ENCODE measurements around the gene PUM2.
A peak's percentile ranks its signal among the peaks of the same experiment; 100 is the strongest.
"Not testable (repeated sequence)": the region's sequence is repeated elsewhere in the genome, so short reads cannot be mapped to it uniquely, and the experiment has no call there.

The PUM2 gene

DNA sequence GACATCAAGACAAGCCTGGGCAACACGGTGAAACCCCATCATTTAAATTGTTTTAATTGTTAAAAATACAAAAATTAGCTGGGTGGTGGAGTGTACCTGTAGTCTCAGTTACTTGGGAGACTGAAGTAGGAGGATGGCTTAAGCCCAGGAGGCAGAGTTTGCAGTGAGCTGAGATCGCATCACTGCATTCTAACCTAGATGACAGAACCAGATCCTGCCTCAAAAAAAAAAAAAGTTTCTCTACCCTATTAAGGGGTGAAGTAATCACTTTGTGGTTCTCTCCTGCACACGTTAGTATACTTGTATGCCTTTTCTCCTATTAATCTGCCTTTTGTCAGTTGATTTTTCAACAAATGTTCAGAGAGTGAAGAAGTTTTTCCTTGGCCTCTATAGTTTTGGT, 18.1 kb upstream of the PUM2 start:
- no peak for DNase-seq (ENCODE audit: low spot score)

DNA sequence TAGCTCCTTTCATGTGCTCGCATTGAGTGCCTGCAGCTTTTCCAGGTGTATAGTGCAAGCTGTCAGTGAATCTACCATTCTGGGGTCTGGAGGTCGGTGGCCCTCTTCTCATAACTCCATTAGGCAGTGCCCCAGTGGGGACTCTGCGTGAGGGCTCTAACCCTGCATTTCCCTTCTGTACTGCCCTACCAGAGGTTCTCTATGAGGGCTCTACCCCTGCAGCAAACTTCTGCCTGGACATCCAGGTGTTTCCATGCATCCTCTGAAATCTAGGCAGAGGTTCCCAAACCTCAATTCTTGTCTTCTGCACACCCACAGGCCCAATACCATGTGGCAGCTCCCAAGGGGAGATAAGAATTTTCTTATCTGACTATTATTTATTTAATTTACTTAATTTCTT, 17.3 kb upstream of the PUM2 start:
- not testable (repeated sequence) for DNase-seq (ENCODE audit: low spot score)

DNA sequence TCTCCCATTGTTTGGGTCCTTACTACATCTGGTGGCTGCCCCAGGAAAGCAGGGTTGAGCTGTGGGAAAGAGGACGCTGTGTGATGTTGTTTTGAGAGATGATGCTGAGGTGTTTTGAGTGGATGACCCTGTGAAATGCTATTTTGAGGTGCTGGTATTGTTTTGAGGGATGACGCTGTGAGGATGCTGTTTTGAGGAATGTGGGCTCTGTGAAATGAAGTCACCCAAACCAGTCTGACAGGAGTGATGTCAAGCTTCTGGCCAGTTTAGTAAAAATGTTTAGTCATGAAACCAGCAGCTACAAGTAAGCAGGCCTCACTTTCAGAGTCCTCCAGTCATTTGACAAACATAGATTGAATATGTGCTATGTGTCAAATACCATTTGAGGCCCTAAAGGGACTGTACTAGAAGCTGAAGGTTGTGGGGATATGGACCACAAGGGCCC, 16.1 kb upstream of the PUM2 start:
- DNase-seq (ENCODE audit: low spot score): no peak

DNA sequence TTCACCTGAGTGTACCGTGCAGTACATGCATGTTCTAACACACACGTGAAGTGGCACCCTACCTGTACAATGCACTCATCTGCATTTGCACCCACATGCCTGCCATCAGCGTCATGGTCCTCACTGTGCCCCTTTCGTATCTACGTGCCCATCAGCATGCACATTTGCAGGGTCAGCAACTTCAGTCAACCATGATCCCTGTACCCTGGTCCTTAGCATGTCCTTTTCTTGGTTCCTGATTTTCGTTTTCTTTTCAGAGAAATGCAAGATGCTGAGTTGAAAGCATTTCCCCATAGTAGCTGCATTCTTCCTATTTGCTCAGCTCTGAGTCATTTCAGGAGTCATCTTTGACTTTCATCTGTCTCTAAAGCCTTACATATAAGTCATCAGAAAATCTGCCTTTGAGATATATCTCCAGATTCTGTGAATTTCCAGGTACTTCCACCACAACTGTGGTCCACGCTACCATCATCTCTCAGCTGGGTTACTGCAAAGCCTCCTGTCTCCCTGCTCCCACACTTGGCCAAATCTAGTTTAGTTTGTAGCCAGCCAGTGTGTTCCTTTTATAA, 14.7 kb upstream of the PUM2 start:
- DNase-seq (ENCODE audit: low spot score): no peak

DNA sequence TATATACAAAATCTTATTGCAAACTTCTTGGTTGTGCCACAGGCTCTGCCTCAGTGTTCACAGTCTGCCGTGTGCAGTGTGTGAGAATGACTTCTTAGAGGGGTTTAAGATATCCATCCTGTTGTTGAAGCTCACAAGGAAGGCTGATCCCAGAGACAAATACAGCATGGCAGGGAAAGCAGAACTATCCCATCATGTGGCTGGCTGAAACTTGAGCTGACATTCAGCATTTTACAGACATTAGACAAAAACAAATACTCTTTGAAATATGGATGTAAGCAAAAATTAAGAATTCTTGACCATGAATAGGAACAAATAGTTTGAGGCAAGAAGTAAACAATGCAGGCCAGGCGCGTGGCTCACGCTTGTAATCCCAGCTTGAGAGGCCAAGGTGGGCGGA, 12.9 kb upstream of the PUM2 start:
- DNase-seq (ENCODE audit: low spot score): no peak

DNA sequence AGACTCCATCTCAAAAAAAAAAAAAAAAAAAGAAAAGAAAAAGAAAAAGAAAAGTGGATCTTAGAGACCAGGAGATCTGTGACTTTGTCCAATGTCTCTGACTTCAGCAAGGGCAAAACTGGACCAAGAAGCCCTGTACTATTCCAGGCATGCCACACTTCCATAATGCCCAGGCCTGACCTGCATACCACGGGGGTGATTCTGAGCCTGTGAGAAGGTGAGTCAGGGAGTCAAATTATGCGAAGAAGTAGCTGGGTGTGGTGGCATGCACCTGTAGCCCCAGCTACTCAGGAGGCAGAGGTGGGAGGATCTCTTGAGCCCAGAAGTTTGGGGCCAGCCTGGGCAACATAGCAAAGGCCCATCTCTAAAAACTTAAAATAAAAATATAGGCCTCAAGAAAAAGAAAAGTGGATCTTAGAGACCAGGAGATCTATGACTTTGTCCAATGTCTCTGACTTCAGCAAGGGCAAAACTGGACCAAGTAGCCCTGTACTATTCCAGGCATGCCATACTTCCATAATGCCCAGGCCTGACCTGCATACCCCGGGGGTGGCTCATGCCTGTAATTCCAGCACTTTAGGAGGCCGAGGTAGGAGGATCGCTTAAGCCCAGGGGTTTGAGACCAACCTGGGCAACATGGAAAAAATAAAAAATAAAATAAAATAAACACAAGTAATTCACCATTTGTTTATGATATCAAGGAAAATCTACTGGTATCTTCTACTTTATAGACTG, 12.2 kb upstream of the PUM2 start:
- DNase-seq (ENCODE audit: low spot score): no peak

DNA sequence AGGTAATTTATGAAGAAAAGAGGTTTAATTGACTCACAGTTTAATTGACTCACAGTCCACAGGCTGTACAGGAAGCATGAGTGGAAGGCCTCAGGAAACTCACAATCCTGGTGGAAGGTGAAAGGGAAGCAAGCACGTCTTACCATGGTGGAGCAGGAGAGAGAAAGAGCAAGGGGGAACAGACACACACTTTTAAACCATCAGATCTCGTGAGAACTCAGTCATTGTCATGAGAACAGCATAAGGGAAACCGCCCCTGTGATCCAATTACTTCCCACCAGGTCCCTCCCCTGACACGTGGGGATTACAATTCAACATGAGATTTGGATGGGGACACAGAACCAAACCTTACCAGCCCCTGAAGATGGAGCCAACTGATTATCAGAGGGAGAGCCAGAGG, 11.2 kb upstream of the PUM2 start:
- DNase-seq (ENCODE audit: low spot score): no peak

GRCh38 chr2:20359096-20359495, 8.5 kb upstream of the PUM2 start:
- no peak for DNase-seq (ENCODE audit: low spot score)

GRCh38 chr2:20357638-20358389, 7.2 kb upstream of the PUM2 start:
- DNase-seq (ENCODE audit: low spot score): no peak

GRCh38 chr2:20356042-20356441, 5.4 kb upstream of the PUM2 start:
- DNase-seq (ENCODE audit: low spot score): no peak

- no peak for DNase-seq (ENCODE audit: low spot score)
Observed at GRCh38 chr2:20355131-20355530, 4.5 kb upstream of the PUM2 start.

- DNase-seq (ENCODE audit: low spot score): no peak
Observed at GRCh38 chr2:20353241-20353992, 2.8 kb upstream of the PUM2 start.

DNA sequence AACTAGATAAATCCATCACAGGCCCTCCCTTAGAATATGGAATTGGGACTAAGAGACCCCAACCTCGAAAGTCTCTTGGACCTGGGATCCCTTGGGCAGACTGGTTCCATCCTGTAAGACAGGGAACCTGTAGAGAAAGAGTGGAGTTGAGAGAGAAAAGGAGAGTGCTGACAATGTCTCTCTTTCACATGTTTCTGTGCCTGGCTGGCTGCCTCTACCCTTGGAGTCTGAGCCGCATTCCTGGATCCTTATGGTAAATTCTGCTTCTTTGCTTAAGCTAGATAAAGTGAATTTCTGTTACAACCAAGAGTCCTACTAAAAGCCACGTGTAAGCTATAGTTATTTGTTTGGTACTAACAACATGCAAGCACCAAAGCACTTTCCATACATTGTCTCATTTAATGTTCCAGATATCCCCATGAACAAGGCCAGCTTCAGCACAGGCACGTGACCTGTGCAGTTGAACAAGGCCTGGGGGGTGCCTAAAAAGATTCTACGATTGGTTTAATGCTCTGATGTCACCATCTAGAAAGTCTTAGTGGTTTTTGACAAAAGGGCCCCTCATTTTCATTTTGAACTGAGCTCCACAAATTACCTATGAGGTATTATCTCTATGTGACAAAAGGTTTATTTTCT, 2.1 kb upstream of the PUM2 start:
- no peak for DNase-seq (ENCODE audit: low spot score)

GRCh38 chr2:20352230-20352578, 1.6 kb upstream of the PUM2 start:
- no peak for DNase-seq (ENCODE audit: low spot score)

GRCh38 chr2:20351555-20352229, 1.0 kb upstream of the PUM2 start:
- DNase-seq (ENCODE audit: low spot score): no peak

GRCh38 chr2:20350041-20350712, 467 bp downstream of the PUM2 start:
- peak; percentile 84 for DNase-seq (ENCODE audit: low spot score)

DNA sequence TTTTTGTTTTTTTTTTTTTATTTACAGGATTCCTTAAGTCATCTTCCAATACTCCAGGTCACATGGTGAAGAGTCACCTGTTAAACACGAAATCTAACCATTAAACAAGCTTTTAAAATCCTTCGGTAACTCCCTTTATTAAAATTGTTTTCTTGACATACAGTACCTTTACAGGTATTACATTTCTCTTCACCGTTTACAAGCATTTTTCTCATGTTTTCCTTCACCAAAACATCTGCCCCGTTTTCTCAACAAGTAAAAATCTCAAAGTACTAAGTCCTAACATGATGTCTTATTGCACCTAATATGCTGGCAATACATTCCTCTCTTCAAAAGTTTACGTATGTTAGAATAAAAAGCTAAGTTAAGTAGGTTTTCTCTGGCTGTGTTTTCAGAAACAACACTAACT, 1.1 kb downstream of the PUM2 start:
- no peak for DNase-seq (ENCODE audit: low spot score)

- DNase-seq (ENCODE audit: low spot score): no peak
Observed at GRCh38 chr2:20348542-20348941, 2.1 kb downstream of the PUM2 start.

DNA sequence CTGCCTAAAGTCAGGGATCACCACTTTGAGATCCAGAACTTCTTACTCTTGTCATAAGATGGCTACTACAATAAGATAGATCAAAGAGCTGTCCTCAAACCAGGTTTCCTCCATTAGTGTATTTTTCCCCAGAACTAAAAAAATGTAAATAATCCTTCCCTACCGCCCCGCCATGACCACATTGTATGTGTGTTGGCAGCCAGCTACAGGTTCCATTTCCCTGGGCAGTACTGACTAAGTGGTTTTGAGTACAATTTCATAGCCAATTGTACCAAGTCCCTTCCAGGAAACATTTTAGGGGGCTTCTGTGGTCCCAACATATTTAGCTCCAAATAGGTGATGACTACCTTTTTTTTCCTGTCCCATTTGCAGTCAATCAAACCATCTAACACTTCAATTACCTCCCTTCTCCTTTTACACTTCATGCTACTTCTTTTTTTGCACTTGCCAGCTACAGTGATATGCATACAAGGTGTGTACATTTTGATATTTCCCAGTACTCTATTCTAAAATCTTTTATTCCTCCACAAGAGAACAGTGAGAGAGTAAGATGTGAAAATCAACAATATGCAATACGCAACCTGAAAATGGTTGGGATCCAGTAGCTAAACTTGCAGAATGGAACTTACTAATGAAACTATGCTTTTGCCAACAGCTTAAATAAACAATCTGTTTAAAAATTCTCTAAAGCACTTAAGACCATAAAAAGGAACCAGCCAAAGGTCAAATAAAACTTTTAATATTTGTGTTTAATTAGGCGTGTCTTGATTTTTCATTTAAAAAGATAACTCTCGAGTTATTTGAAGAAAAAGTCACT, 3.9 kb downstream of the PUM2 start:
- DNase-seq (ENCODE audit: low spot score): no peak

- no peak for DNase-seq (ENCODE audit: low spot score)
Observed at GRCh38 chr2:20343128-20343527, 7.5 kb downstream of the PUM2 start.

All from iPS-NIHi11 (cell line).